DMS53 (cell line): Measurements from ENCODE around the gene RNPEPL1.
A peak's percentile ranks its signal among the peaks of the same experiment; 100 is the strongest.

Experiments
- DNase-seq: peaks from one replicate; lab custom pipeline; 2025; lab: John Stamatoyannopoulos, UW

RNPEPL1 gene

DNA sequence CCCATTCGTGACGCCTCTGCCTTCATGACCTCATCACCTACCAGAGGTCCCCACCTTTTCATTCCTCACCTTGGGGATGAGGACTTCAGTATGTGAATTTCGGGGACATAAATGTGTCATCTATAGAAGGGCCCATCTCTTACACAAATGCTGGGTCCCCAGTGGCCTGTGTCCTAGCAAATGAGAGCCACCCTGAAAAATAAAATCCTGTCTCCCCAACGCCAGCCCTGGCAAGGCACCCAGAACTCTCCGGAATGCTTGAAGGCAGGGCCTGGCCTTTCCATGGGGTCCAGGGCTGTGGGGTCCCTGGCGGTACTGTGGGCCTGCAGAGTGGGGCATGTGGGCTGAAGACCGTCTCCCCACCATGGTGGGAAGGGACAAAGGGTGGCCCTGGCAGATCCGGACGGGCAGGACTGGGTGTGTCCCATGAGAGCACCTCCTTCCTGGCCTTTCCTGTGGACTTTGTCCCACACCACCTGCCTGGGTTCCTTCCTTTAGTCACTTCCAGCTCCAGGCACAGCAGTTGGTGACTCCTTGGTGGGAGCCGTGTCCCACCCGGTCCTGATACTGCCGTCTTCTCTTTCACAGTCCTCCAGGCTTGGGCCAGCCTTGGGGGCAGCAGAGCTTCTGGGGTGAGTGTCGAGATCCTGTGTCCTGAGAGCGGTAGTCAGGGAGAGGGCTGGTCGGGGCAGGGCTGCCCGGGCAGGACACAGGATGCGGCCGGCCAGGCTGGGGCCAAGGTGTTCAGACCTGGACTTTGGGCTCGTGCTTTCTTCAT is 36.8 kb downstream of the RNPEPL1 start:
- peak; percentile 76 for DNase-seq

GRCh38 chr2:240605867-240606743 is 37.8 kb downstream of the RNPEPL1 start:
- no peak for DNase-seq

DNA sequence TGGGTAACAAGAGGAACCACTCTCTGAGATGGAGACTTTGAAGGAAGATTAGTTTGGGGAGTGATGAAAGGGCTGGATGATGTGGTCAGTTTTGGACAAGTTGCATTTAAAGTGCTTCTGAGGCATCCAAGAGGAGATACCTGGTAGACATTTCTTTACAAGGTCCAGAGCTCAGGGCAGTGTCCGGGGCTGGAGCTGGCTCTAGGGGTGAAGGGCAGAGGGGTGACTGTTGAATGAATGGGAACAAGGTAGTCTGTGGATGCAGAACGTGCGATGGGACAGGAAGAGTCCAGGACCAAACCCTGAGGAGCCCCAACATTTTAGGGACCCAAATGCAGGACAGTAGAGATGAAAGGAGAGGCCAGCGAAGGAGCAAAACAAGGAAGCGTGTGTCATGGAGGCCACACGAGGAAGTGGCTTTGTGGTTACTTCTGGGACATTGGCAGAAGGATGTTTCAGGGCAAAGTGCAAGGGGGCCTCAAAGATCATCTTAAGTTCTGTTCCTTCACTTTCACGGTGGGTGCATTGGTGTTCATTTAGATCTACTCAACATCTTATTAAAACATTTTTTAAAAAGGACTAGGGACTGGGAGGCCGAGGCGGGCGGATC is 43.4 kb downstream of the RNPEPL1 start:
- DNase-seq: no peak

DNA sequence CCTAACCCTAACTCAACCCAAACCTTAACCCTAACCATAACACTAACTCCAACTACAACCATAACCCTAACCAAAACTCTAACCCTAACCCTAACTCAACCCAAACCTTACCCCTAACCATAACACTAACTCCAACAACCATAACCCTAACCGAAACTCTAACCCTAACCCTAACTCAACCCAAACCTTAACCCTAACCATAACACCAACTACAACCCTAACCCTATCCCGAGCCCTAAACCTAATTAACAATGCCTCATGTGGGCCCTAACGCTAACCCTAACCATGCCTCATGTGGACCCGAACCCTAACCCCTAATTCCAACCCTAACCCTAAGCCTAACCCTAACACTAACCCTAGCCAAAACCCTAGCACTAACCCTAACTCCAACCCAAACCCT is 45.5 kb downstream of the RNPEPL1 start:
- DNase-seq: no peak

DNA sequence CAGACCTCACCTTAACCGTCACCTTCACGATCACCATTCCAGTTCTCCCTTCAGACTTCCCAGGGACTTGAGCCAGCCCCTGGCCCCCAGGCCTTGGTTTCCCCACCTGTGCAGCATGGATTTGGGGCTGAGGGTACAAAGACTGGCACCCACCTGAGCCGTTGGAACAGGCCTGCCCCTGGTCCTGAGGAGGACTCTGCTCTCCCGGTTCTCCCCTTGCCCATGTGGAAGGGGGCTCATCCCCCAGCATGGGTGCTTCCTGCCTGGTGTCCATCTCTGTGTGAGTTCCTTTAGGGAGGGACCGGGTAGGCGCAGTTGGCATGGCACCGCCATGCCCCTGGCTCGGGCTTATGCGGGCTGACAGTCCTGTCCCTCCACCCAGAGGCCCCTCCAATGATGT is 46.1 kb downstream of the RNPEPL1 start:
- no peak for DNase-seq

DNA sequence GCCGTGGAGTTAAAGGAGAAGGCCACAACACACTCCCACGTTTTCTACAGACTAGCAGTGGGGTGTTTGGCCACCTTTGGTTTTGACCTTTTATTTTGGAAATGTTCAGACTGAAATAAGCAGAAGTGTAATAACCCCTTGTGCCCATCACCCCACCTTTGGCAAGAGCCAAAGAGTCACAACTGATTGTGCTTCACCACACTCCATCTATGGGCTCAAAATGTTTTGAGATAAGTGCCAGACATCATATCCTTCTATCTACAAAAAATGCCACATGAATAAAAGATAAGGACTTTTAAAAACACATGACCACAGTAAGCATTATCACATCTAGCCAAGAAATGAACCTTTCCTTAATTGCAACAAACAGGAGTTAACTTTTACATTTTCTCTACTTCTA is 47.1 kb downstream of the RNPEPL1 start:
- DNase-seq: no peak

GRCh38 chr2:240615820-240616547 is 47.7 kb downstream of the RNPEPL1 start:
- DNase-seq: no peak

DNA sequence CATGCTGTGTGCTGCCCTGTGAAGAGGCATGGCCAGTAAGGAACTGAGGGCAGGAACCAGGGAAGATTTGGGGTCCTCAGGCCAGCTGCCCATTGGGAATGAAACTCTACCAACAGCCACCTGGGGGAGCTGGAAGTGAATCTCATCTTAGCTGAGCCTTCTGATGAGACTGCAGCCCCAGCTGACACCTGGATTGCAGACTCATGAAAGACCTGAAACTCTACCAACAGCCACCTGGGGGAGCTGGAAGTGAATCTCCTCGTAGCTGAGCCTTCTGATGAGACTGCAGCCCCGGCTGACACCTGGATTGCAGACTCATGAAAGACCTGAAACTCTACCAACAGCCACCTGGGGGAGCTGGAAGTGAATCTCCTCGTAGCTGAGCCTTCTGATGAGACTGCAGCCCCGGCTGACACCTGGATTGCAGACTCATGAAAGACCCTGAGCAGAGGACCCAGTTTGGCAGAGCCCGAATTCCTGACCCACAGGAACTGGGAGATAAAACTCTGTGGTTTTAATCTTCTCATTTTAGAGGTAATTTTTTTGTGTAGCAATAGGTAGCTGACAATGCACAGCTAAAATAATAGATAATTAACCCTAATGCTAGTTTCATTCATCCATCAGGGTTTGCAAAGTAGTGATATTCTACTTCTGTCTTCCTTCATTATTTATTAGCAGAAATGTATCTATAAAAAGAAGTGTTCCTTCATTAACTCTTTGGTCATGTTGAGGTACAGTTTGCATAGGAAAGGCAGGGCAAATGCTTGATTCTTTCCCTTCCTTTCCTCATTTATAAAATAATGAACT is 48.8 kb downstream of the RNPEPL1 start:
- DNase-seq: peak; percentile 50

- no peak for DNase-seq
Measured at GRCh38 chr2:240618776-240619175, 50.5 kb downstream of the RNPEPL1 start.

- no peak for DNase-seq
Measured at GRCh38 chr2:240619506-240620148, 51.3 kb downstream of the RNPEPL1 start.

- no peak for DNase-seq
Measured at GRCh38 chr2:240620149-240620731, 52.0 kb downstream of the RNPEPL1 start.

GRCh38 chr2:240620859-240621258 is 52.6 kb downstream of the RNPEPL1 start:
- no peak for DNase-seq

DNA sequence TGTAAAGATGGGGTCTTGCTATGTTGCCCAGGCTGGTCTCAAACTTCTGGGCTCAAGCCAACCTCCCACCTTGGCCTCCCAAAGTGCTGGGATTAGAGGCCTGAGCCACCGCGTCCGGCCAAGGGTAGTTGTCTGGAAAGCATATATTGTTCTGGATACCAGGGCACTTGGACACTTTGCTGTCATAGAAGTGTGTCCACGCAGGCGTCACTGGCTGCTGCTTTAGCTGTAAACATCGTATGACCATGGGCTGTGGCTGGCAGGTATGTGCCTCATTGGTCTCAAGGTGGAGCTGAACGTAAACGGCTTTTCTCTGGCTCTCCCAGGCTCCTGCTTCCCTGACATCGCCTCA is 53.8 kb downstream of the RNPEPL1 start:
- no peak for DNase-seq

DNA sequence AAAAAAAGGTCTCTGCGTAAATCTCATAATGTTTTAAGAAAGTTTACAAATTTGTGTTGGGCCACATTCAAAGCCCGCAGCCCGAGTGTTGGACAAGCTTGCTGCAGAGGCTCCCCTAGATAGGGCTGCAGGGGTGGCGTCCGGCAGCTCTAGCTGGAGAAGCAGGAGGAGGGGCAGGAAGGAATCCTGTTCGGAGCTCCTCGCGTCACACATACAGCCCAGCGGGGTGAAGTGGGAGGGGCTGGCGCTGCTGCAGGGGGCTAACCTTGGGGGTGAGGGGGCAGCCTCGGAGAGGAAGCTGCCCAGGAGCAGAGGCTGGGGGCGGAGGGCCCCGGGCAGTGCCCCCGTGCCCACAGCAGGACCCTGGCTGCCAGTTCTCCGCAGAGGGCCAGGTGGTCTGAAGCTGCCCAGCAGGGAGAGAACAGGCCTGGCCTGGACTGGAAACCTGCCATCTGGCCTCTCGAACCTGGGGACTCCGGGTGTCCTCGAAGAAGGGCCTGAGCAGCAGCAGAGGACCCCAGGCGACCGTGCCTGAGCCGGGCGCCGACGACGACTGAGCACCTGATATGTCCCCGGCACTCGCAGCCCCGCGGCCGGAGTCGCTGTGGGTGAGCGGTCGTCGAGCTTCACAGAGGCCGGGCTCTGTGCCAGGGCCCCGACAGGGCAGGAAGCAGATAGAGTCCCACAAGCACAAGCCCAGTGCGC is 54.4 kb downstream of the RNPEPL1 start:
- no peak for DNase-seq

DNA sequence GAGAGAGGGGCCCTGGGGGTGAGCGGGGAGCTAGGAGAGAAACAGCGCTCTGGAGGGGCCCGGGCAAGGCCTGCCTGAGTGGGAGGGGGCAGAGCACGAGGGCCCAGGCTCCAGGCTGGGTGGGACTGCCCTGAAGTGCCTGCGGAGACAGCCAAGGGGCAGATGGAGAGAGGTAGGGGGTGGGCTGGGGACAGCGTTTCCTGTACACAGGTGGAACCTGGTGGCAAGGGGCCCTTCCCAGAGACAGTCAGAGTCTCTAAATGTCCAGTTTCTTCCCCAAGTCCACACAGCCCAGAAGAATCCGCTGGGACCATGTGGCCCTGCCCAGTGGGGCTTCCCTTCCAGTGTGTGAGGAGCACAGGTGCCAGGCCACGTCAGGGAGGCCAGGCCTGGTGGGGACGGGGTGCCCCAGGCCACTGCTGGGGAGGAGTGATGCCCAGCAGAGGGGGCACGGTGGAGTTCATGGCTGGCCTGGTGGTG is 55.3 kb downstream of the RNPEPL1 start:
- DNase-seq: no peak

DNA sequence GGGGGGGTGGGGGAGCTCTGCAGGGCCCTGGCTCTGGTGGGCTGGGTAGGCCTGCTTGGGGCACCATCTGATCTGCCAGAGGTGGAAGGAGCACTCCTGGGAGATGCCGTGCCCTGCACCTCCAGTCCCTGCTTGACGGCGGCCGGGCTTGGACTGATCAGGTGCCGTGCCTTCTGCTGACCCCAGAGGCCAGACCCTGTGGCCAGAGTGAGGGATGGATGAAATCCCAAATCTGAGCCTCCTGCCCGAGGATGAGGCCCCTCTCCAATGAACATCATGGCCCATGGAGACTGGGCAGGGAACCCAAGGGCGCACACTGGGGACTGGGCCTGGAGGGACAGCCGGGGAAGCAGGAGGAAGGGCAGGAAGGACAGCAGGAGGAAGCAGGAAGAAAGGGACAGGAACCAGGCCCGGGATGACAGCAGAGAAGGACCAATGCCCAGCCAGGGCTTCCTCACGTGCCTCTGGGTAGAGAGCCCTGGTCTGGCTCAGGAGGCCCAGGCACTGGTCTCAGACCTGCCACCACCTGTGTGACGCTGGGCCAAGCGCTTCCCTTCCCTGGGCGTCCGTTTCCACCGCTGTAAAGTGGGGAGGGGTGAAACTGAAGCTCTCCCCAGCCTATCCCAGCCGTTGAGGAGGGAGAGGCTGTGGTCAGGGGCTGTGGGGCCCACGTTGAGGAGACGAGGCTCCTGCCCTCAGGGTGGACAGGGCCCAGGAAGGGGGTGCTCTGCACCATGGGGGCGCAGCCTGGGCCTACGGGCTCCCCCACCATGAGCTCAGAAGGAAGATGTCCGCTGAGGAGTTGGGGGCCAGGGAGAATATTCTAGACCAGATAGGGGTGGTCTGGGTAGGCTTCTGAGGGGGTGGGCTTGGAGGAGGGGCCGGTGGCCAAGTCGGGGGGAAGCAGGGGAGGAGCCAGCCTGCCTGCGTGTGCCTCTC is 56.0 kb downstream of the RNPEPL1 start:
- DNase-seq: peak; percentile 42

DNA sequence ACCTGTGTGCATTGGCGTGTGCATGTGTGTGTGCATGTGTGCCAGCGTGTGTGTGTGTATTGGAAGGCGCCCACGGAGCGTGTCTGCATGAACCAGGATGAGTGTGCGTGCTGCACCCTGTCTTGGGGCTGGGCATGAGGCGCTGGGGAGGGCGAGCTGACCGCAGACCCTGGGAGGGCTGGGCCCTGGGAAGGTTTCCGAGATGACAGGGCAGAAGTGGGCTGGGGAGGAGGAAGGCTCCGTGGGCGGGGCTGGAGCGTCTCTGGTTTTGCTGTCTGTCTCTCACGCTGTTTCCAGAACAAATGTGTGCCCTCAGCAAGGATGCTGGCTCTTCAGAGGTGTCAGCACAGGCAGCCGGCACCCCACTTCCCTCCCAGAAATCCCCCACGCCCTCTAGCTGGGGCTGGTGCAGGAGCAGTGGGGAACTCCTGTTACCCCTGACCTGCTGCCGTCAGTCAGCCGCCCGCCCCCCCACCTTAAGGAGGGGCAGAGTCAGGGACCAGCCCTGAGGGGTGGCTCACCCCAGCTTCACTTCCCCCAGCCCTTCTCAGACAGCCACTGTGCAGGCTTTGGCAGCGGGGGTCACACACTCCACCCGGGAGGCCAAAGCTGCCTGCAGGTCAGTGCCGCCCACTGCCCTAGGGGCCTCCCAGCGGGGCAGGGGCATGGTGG is 56.8 kb downstream of the RNPEPL1 start, which contains the start of gene GPR35:
TSS of gene GPR35 (plus strand) at position 531 of the 672 bp plus-strand sequence. CDS start 4,473 bp downstream, outside the sequence.
- peak; percentile 14 for DNase-seq
